HT-29 (cell line): ENCODE data around the gene ATL1. TPM values are rescaled to one million over a fixed set of nuclear protein-coding genes. Genes with fewer than 3 reads are reported as not detected.
"Not testable (repeated sequence)": the region's sequence is repeated elsewhere in the genome, so short reads cannot be mapped to it uniquely, and the experiment has no call there.

Source experiments
- DNase-seq: peaks from one replicate; pipeline ENCODE4 v3.0.0-alpha.2; 2015; ENCODE audit warnings: low spot score
- total RNA-seq: library from RNA; depleted of rRNA; stranded (reverse); fragments of >200 nt; shearing (Covaris generic); gene quantifications from 2 replicates; pipeline ENCODE4 v1.2.3, GENCODE V29; 2014

ATL1 gene
- total RNA-seq, 1 experiment from 2014 or later = 0.28 TPM

DNA sequence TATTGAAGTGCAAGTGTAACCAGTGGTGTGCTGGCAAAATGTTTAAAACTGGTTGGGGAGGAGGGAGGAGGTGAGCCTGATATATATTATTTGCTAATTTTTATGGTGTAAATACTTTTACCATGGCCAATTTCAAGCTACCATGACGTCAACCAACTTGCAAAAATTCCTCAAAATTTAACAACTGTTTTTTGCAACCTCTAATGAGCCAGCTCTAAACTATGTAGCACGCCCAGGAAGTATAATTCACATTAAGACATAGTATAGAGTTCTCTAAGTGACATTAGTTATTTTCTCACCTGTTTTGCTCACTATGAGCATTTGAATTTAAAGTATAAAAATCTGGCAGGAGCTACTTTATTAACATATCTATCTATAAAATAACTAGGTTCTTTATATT is 41.4 kb downstream of the ATL1 start:
- no peak for DNase-seq

DNA sequence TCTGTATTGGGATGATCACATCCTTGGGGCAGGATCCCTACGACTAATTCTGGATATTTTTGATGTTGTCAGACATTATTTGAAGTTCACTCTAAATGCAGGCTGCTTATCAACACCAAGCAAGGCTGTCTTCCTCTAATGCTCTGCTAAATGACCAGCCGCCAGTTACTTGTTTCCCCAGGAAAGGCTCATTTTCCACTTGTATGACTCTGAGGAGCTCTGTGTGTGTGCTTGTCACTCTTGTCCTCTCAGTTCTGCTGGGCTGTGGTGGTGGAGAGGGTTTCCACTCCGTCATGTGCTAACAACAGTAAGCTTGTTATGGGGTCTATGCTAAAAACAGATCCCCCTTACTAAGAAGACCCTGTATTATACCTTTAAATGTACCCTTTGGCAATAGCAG is 42.1 kb downstream of the ATL1 start:
- no peak for DNase-seq

DNA sequence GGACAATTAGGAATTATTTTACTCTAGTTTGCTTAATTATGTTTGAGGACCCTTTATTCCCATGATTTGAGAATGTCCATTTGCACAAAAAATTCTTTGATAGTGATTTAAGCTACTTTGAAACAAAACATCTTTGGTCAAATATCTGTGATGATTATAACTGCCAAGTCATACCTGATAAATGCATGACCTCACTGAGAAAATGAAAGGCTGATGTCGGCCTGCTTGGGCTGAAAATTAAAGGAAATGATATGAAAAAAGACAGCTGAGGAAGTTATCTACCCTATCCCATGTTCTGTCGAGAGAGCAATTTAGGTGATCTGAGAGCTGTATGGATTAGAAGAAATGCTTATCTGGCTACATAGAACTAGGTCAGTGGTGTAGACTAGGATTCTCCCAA is 43.6 kb downstream of the ATL1 start:
- DNase-seq = no peak

DNA sequence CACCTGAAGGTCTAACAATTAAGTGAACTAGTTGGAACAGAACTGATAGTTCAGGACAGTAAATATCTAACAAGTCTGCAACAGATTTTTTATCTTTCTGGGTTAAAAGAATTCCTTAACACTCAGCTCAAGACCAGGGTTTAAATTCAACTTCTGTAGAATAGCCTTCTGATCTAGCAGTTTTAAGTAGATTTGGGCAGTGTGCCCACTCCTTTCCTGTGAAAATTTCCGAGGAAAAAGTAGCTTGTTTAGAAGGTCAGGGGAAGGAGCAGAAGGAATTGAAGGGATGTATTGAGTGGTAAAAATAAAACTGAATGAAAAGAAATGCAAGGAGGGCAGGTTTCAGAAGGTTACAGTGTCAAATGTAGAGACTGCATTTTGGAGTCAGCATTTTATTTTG is 45.8 kb downstream of the ATL1 start:
- DNase-seq = no peak

DNA sequence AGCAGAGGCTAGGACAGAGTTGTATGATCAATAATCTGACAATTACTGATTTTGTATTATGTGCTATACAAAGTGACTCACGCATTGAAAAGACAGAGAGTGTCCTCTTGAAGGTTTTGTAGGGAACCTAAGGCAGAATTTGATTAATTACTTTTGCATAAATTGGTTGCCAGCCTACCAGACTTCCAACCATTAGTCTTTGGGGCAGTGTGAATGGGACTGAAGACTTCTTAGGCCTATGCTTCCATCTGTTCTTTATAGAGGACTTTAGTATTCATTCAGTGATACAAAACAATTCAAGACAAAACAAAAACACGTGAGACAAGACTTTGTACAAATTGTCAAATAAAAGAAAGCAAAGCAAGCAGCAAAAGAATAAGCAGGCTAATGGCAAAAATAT is 46.5 kb downstream of the ATL1 start:
- no peak for DNase-seq

DNA sequence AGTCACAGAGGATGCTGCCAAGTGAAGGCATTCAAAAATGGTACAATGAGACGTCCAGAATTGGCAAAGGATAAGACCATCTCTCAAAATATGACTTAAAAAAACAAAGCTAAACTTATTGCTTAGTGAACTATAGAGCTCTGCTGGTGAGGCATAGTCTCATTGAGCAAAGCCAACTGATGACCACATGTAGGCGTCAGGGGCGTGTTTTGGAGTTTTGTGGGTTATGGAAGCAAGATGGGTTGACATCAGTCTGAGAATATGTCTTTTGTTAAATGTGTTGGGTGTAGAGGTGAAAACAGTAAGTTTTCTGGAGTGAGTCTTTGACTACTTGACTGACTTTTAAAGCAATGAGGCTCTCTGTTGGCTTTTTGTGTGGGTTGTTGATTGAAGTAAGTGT is 47.2 kb downstream of the ATL1 start:
- DNase-seq = no peak

DNA sequence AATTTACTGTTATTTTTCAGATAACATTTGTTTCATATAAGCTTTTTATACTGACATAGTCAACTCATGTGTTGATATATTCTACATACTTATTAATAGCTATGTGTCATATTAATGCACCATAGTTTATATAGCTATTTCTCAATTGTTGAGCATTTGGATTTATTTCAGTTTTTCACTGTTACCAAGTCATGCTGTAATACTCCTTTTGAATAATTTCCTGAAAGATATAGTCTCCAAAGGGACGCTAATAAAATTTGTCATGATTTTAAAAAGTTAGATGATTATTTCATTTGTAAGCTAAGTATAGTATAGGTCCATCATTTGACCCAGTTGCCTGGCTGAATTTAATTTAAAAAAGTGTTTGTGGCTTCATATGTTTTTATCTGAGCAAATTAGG is 47.8 kb downstream of the ATL1 start:
- no peak for DNase-seq

DNA sequence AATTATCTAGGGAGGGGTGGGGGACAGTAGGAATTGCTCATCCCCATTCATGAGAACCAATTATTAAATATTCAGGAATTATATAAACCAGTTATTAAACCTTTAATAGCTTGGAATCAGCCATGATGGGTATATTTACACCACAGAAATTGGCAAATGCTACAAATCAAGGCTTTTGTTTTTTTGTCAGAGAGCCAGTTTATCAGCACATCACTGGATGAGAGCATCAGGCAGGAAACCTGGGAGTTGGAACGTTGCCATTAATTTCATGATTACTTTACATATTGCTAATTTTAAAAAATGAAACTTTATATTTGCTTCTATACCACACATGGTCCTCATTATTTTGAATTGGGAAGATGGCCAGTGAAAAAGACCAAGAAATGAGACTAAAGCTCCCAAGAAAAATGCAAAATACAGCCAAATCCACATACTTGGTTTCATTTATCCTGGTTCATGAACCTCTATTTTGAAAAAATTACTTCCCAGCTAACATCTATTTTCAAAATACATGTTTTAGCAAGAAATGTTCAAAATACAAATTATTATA is 48.4 kb downstream of the ATL1 start:
- DNase-seq = no peak

DNA sequence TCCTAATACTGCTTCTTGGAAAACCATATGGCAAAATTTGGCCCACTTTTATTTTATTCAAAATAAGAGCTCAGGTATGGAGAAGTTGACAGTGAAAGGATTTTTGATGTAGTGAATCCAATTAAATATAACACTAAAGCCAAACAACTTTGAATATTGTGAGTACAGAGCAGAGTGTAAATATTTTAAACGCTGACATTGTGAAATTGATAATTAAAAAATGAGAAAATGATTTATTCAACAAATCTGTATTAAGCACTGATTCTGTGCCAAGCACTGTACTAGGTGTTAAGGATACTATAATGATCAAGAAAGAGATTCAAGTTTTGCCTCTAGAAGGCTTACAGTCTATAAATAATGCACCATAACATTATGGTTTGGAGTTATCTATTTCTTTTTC is 50.5 kb downstream of the ATL1 start:
- no peak for DNase-seq

DNA sequence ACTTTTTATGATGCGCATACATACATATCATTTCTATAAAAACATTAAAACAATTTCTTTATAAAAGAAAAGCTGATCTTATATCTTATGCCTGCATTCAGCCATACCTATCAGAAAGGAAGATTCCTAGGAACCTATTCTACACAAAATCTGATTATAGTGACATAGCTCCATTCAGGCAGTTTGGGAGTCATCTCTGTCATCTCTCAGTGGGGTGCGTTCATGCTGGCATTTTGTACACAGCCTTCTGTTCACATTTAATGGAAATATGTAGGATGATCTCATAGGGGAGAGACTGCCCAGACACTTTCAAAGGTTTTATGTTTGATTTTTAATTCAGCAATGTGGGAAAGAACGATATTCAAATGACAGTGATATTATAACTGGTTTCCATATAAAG is 52.9 kb downstream of the ATL1 start:
- DNase-seq = no peak

DNA sequence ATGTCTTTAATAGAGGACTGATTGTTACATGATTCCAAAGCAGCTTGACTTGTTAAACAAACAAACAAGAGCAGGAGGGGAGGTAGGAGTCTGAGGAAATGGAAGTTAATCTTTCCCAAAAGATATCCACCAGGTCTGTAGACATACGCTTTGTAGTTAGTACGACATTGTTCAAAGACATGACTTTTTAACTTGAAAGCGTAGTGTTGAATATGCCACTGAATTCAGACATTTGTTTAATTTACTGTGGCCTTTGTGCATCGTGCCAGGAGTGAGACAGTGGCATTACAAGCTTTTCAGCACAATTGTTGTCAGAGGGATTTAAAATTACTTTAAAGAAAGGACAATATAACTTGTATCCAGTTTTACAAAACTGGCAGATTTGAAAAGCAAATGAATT is 55.1 kb downstream of the ATL1 start:
- no peak for DNase-seq

DNA sequence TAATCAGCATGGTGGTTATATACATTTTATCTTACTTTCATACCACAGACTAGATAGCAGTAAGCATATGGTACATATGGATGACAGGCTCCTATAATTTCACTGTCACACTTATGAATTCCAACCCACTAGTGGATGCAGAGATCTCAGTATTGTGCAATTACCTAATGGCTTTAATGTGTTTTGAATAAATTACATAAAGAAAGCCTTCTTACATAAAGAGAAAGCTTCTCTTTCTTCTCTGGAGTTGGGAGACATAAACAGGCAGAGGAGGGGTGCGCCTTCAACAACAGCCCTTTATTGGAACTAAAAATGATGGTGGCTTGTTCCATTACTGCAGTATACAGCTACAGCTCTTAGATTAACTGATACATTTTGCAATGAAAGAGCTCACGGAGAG is 55.6 kb downstream of the ATL1 start:
- no peak for DNase-seq

DNA sequence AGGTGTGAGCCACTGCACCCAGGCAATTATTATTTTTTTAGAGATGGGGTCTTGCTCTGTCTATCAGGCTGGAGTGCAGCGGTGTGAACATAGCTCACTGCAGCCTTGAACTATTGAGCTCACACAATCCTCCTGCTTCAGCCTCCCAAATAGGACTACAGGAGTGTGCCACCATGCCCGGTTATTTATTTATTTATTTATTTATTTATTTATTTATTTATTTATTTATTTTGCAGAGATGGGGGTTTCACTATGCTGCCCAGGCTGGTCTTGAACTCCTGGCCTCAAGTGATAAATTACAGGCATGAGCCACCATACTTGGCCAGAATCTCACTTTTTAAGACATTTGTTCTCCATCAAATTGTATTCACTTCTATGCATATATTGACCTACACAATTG is 56.3 kb downstream of the ATL1 start:
- no peak for DNase-seq

DNA sequence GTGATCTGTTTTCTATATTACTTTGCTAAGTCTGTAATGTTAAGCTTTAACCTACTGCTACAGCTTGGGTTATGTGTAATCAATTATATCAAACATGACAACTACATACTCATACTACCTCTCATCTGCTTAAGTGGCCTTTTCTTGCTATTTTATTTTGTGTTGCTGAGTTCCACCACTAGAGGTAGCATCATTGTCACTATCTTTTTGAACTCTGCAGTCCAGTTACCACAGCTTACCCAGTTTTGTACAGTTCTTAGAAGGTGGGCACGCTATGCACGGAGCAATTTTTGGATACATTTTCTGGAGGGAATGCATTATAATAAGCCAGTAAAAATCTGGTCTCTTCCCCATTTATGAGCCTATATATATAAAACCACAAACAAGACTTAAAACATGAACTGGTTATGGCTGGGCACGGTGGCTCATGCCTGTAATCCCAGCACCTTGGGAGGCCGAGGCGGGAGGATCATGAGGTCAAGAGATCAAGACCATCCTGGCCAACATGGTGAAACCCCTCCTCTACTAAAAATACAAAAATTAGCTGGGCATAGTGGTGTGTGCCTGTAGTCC is 59.7 kb downstream of the ATL1 start:
- DNase-seq = peak; percentile 29

DNA sequence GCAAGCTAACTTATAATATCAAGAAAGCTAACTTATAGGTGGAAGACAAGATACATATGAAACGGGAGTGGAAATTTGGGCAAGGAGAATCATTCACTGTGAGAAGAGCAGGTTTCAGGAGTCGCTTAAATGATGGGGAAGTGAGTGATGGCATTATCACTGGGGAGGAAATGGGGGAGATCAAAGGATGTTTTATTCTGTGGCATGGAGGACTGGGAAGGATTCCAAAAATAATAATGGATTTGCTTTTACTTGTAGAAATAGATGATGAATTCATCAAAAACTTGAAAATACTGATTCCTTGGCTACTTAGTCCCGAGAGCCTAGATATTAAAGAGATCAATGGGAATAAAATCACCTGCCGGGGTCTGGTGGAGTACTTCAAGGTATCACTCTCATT is 60.4 kb downstream of the ATL1 start:
- no peak for DNase-seq

DNA sequence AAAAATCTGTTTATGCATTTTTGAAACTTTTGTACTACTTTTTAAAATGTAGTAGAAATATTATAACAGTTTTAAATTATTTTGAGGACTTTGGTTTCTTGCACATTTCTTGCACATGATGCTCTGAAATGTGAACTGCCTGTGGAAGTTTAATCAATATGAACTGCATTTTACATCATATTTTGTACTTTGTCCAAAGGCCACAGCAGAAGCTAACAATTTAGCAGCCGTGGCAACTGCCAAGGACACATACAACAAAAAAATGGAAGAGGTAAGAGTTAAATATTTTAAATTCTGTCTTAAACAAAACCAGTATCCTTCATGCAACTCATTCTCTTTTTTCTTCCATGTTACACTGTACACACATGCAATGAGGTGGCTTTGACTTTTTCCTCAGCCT is 63.0 kb downstream of the ATL1 start:
- no peak for DNase-seq

DNA sequence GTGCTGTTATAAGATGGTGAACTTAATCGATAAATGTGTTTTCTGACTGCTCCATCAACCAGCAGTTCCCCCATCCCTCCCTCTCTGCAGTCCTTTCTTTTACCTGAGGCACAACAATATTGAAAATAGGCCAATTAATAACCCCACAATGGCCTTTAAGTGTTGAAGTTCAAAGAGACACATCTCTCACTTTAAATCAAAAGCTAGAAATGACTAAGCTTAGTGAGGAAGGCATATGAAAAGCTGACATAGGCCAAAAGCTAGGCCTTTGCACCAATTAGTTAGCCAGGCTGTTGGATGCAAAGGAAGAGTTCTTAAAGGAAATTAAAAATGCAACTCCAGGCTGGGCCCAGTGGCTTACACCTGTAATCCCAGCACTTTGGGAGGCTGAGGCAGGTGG is 64.5 kb downstream of the ATL1 start:
- DNase-seq = no peak

DNA sequence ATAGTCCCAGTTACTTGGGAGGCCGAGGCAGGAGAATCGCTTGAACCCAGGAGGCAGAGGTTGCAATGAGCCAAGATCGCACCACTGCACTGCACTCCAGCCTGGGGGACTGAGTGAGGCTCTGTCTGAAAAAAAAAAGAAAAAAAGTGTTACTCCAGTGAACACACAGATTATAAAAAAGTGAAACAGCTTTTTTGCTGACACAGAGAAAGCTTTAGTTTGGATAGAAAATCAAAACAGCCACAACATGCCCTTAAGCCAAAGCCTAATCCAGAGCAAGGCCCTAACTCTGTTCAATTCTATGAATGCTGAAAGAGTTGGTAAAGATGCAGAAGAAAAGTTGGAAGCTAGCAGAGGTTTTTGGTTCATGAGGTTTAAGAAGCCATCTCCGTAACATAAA is 65.0 kb downstream of the ATL1 start:
- not testable (repeated sequence) for DNase-seq

DNA sequence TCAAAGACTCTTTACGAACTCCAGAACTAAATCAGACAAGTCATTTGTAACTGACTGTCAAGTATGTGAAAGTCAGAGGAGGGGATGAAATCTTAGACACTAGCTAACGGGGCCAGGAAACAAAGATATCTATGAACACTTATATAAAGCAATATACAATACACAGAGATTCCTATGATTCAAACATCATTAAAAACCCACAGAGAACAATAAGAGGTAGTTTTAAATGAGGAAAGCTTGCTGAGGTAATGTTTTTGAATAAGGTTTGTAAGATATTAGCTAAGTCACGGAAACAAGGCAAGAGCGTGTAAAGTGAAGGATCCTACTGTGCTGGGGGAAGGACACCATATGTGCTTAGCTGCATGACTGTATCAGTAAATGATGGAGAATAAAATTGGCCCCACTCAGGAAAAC is 71.5 kb downstream of the ATL1 start:
- no peak for DNase-seq

DNA sequence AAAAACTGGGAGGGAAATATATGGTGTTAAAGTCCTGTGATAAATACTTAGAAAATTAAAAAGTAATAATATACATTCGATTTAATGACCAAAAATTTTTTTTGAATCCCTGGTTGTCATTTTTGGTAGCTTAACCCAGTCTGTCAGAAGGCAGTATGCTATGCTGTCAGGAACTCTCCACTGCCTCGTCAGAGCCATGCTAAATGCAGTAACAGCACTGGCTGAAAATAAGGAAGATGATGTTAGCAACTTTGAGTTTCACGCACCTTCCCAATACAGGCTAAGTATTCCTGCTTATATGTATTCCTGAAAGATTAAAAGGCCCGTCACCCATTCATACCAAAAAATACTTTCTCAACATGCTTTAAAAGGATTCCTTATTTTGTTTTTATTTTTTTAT is 74.0 kb downstream of the ATL1 start:
- no peak for DNase-seq

DNA sequence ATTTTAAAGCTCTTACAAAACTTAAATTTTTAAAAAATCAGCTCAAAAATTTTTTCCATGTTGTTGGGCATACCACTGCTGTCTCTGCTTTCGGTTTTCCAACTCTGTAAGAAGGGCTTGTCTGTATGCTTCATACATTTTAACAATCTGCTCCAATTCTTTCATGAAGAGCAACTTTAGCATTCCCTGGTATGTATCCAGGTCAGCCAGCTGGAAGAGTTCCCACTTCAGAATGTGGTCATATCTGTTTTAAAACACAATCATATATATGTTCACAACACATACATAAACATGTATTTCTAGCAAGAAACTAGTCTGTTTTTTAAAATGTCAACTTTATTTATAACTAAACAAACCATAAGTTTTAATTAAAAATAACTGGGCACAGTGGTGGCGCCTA is 75.2 kb downstream of the ATL1 start:
- DNase-seq = no peak

DNA sequence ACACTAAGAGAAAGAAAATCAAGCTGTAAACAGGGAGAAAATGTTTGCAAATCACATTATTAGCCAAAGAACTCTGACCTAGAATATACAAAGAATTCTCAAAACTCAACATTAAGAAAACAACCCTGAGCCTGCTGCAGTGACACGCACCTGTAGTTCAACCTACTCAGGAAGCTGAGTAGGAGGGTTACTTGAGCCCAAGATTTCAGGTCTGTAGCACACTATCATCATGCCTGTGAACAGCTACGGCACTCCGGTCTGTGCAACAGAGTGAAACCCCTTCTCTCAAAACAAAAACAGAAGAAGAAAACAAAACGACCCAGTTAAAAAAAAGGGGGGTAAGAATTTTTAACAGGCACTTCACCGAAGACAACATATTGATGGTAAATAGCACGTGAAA is 87.3 kb downstream of the ATL1 start:
- DNase-seq = no peak

DNA sequence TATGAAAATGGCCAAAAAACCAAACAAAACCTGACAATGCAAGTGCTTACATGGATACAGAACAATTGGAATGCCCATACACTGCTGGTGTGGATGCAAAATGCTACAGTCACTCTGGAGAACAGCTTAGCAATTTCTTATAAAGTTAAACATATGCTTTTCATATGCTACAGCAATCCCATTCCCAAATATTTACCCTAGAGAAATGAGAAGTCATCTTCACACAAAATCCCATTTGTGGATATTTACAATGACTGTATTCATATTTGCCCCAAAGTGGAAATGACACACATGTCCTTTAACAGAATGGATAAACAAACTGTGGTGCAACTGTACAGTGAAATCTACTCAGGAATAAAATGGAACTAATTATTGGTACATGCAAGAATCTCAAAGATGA is 87.8 kb downstream of the ATL1 start:
- DNase-seq = no peak

DNA sequence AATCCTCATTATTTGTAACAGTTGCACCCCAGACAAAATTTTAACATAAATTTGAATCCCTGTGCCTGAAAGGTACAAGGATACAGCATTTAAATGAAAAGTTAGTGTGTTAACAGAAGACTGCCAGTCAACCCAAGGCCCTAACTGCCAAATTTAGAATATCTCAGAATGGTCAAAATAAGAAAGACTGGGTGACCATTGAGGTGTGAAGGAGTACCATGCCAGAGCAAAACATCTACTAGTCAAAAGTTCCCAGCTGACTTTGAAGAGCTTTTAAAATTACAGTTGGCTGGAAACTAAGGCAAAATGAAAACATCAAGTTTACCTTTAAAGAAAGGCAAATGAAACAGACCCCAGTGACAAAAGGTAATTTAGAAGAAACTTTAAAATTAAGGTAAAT is 89.7 kb downstream of the ATL1 start:
- no peak for DNase-seq
